ENCODE measurements around the gene COL6A2.
"Not testable (repeated sequence)": the region's sequence is repeated elsewhere in the genome, so short reads cannot be mapped to it uniquely, and the experiment has no call there.

Gene COL6A2

DNA sequence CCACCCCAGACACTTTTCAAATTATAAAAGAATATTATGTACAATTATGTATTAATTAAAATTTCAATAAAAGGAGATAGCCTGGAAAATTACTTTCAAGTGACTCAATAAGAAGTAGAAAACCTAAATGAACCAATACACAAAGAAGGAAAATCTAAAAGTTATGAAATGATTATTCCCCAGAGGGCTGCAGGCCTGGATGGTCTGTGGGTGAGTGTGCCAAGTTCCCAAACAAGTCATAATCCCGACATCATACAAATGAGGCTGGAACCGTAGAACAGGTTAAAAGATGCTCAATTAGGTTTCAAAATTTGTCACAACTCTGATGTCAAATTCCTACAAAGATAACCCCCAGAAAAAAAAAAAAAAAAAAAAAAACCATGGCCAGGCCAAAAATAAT, 73.7 kb downstream of the COL6A2 start:
- peak; percentile 52 to 70 for DNase-seq (ENCODE audit: low read depth in 2 of 2)
- TF ChIP-seq CTCF (IDR thresholded peaks at IDR 0.05; ENCODE audit: low read depth, low read length): no peak
- no peak overlapping the region for H3K4me3 ChIP-seq (replicated peaks in 1 of 2; ENCODE audit: low read depth in 2 of 2, low read length in 2 of 2)

GRCh38 chr21:46171996-46172862, 74.3 kb downstream of the COL6A2 start:
- H3K4me3 ChIP-seq (replicated peaks in 1 of 2; ENCODE audit: low read depth in 2 of 2, low read length in 2 of 2): no peak overlapping the region
- DNase-seq (ENCODE audit: low read depth in 2 of 2): no peak
- TF ChIP-seq CTCF (IDR thresholded peaks at IDR 0.05; ENCODE audit: low read depth, low read length): no peak

GRCh38 chr21:46172863-46173528, 75.1 kb downstream of the COL6A2 start:
- H3K4me3 ChIP-seq (replicated peaks in 1 of 2; ENCODE audit: low read depth in 2 of 2, low read length in 2 of 2): no peak overlapping the region
- DNase-seq (ENCODE audit: low read depth in 2 of 2): no peak
- TF ChIP-seq CTCF (IDR thresholded peaks at IDR 0.05; ENCODE audit: low read depth, low read length): no peak

- TF ChIP-seq CTCF (IDR thresholded peaks at IDR 0.05; ENCODE audit: low read depth, low read length): no peak
- H3K4me3 ChIP-seq (replicated peaks in 1 of 2; ENCODE audit: low read depth in 2 of 2, low read length in 2 of 2): no peak overlapping the region
- DNase-seq (ENCODE audit: low read depth in 2 of 2): no peak
Measured at GRCh38 chr21:46173573-46173972, 75.7 kb downstream of the COL6A2 start.

- not testable (repeated sequence) for H3K4me3 ChIP-seq (replicated peaks in 1 of 2; ENCODE audit: low read depth in 2 of 2, low read length in 2 of 2); DNase-seq (ENCODE audit: low read depth in 2 of 2)
Measured at GRCh38 chr21:46176443-46177129, 78.7 kb downstream of the COL6A2 start.

DNA sequence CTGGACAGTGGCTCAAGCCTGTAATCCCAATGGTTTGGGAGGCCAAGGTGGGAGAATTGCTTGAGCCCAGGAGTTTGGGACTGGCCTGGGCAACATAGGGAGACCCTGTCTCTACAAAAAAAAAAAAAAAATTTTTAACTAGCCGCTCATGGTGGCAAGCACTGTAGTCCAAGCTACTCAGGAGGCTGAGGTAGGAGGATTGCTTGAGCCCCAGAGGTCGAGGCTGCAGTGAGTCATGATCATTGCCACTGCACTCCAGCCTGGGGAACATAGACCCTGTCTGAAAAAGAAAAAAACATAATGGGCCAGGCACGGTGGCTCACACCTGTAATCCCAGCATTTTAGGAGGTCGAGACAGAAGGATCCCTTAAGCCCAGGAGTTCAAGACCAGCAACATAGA, 81.0 kb downstream of the COL6A2 start:
- H3K4me3 ChIP-seq (replicated peaks in 1 of 2; ENCODE audit: low read depth in 2 of 2, low read length in 2 of 2): no peak overlapping the region
- TF ChIP-seq CTCF (IDR thresholded peaks at IDR 0.05; ENCODE audit: low read depth, low read length): no peak
- DNase-seq (ENCODE audit: low read depth in 2 of 2): no peak

Data from cardiac fibroblast (primary cell).